Stomach (tissue), 9 donors: ENCODE data around the gene CDC27. TPM values are rescaled to one million over a fixed set of nuclear protein-coding genes. Genes with fewer than 3 reads are reported as not detected.
"Not testable (repeated sequence)": the region's sequence is repeated elsewhere in the genome, so short reads cannot be mapped to it uniquely, and the experiment has no call there.

ENCODE experiments used
- DNase-seq, 2 donors: peaks; one replicate each; pipeline versions ENCODE4 v3.0.0 to v3.0.0-alpha.2; 2013 to 2019
- H3K27ac ChIP-seq, 5 donors: fragments of 200-600 bp in 4 of 5; sonication (generic) in 4 of 5; one replicate each; pipeline ENCODE4 v1.5.1; 2013 to 2019; ENCODE audit warnings: mild to moderate bottlenecking in 1 of 5, moderate library complexity in 1 of 5
- H3K27me3 ChIP-seq, 3 donors: fragments of 200-600 bp; sonication (generic); one replicate each; pipeline ENCODE4 v1.5.1; 2017 to 2019; ENCODE audit warnings: mixed run types in 1 of 3
- H3K36me3 ChIP-seq, 4 donors: fragments of 200-600 bp; sonication (generic); 1 replicate in 3 of 4; 2 replicates in 1 of 4; pipeline ENCODE4 v1.5.1; 2016 to 2019
- H3K4me1 ChIP-seq, 4 donors: fragments of 200-600 bp; sonication (generic); one replicate each; pipeline ENCODE4 v1.5.1; 2016 to 2019
- H3K4me3 ChIP-seq, 4 donors: fragments of 200-600 bp; sonication (generic) in 3 of 4; one replicate each; pipeline ENCODE4 v1.5.1; 2016 to 2019; ENCODE audit warnings: mild to moderate bottlenecking in 1 of 4
- H3K9me3 ChIP-seq, 4 donors: fragments of 200-600 bp; sonication (generic); one replicate each; pipeline ENCODE4 v1.5.1; 2016 to 2019
- CTCF ChIP-seq, 7 experiments: fragments of 450-650 bp in 4 of 7; fragments of 200-600 bp in 3 of 7; sonication (generic) in 3 of 7; IDR thresholded peaks; one replicate each; pipeline ENCODE4 v1.5.1; 2016 to 2019; ENCODE audit warnings: antibody characterized with exemption in 7 of 7, control low read depth in 2 of 7, mild to moderate bottlenecking in 1 of 7
- EP300 ChIP-seq: sonication (generic); formaldehyde crosslinking; IDR thresholded peaks from one replicate; pipeline ENCODE4 v1.6.1; 2017; ENCODE audit warnings: antibody characterized with exemption
- POLR2A ChIP-seq, 4 donors: fragments of 450-650 bp; IDR thresholded peaks; one replicate each; pipeline ENCODE4 v1.6.1; 2016; ENCODE audit warnings: antibody characterized with exemption in 4 of 4, control low read depth in 2 of 4, mild to moderate bottlenecking in 1 of 4, moderate library complexity in 1 of 4
- POLR2AphosphoS5 ChIP-seq, 3 donors: sonication (generic); formaldehyde crosslinking; IDR thresholded peaks; one replicate each; pipeline ENCODE4 v1.6.1; 2016; ENCODE audit warnings: antibody characterized with exemption in 3 of 3
- WGBS, 5 donors: extraction: QIAGEN DNeasy Blood & Tissue Kit in 3 of 5; methylation state at CpG; one replicate each; pipeline versions ENCODE4 v1.1.5 to v1.1.7; 2013 to 2018; 5-methylcytosine and 5-hydroxymethylcytosine counted together
- intact Hi-C: fragments of 100-400 bp; cut with DNase I; formaldehyde crosslinking; loops from one replicate; pipeline ENCODE4 v1.15.1; 2023; ENCODE audit warnings: low total_unique reads
- polyA plus RNA-seq, 3 donors: library from polyadenylated mRNA; stranded (reverse); fragments of 200-250 nt; gene quantifications; one replicate each; pipeline ENCODE4 v1.2.3, GENCODE V29; 2013
- total RNA-seq, 5 donors: library from RNA; depleted of rRNA; stranded (reverse); fragments of >200 nt; gene quantifications; one replicate each; pipeline versions ENCODE4 v1.1.0 to v1.2.3, GENCODE V29; 2014 to 2016
- donor health status: healthy with polysubstance abuse.
- donor health status: Bipolar disorder and iron deficiency.
- donor health status: healthy.

The CDC27 gene
- total and polyA plus RNA-seq, 8 donors, result 3.2 to 104 (median 17.1) TPM

- no peak for DNase-seq
- intact Hi-C loops, result no loop called here
- TF ChIP-seq POLR2AphosphoS5 (IDR thresholded peaks at IDR 0.05), result no peak
- no peak for TF ChIP-seq CTCF (IDR thresholded peaks at IDR 0.05)
- no peak for TF ChIP-seq EP300
- TF ChIP-seq POLR2A (IDR thresholded peaks at IDR 0.05), result no peak
- H3K9me3 ChIP-seq, result no peaks in the 10 kb centered on the region
- 71 to 85% (median 72%) methylated on average over 1 of the region's 1 CpG for WGBS, 5 donors
- H3K27me3 ChIP-seq, result no peaks in the 10 kb centered on the region
- H3K4me1 ChIP-seq, result peaks cover 0 to 69% (median 33%) of the 10 kb centered on the region in 4 donors
- peaks cover 11 to 48% (median 40%) of the 10 kb centered on the region in 4 donors for H3K36me3 ChIP-seq
- no peak overlapping the region for H3K27ac ChIP-seq
- no peak overlapping the region for H3K4me3 ChIP-seq
Measured at GRCh38 chr17:47180337-47180736, 8.8 kb downstream of the CDC27 start.

GRCh38 chr17:47179141-47179540 lies 10.0 kb downstream of the CDC27 start:
- 78 to 100% (median 97%) methylated on average over 3 of the region's 3 CpGs for whole genome bisulfite sequencing, 5 donors
- intact Hi-C loops, result no loop called here
- Histone ChIP-seq H3K36me3 (peaks cover 11 to 56% (median 47%) of the 10 kb centered on the region in 4 donors), H3K4me3 (no peak overlapping the region), H3K9me3 (no peaks in the 10 kb centered on the region), H3K4me1 (peaks cover 0 to 58% (median 27%) of the 10 kb centered on the region in 4 donors), H3K27me3 (no peaks in the 10 kb centered on the region), H3K27ac (no peak overlapping the region)
- TF ChIP-seq POLR2A (IDR thresholded peaks at IDR 0.05) (no peak), CTCF (IDR thresholded peaks at IDR 0.05) (no peak), EP300 (no peak), POLR2AphosphoS5 (IDR thresholded peaks at IDR 0.05) (no peak)
- DNase-seq, result no peak

- DNase-seq, result no peak
- H3K4me1 ChIP-seq, result peaks cover 0 to 51% (median 19%) of the 10 kb centered on the region in 4 donors
- TF ChIP-seq EP300 (no peak), POLR2AphosphoS5 (IDR thresholded peaks at IDR 0.05) (no peak), POLR2A (IDR thresholded peaks at IDR 0.05) (no peak), CTCF (IDR thresholded peaks at IDR 0.05) (no peak)
- WGBS, 5 donors, result 90 to 95% (median 92%) methylated on average over 7 of the region's 7 CpGs
- H3K9me3 ChIP-seq, result no peaks in the 10 kb centered on the region
- no peak overlapping the region for H3K27ac ChIP-seq
- intact Hi-C loops, result no loop called here
- no peaks in the 10 kb centered on the region for H3K27me3 ChIP-seq
- no peak overlapping the region for H3K4me3 ChIP-seq
- H3K36me3 ChIP-seq, result peaks cover 11 to 65% (median 54%) of the 10 kb centered on the region in 4 donors
Measured at GRCh38 chr17:47177261-47177660, 11.8 kb downstream of the CDC27 start.

GRCh38 chr17:47176389-47176826 lies 12.7 kb downstream of the CDC27 start:
- TF ChIP-seq CTCF (IDR thresholded peaks at IDR 0.05) (no peak), POLR2AphosphoS5 (IDR thresholded peaks at IDR 0.05) (no peak), EP300 (no peak), POLR2A (IDR thresholded peaks at IDR 0.05) (no peak)
- no peak overlapping the region for H3K4me3 ChIP-seq
- no peaks in the 10 kb centered on the region for H3K9me3 ChIP-seq
- DNase-seq, result no peak
- no peak overlapping the region for H3K27ac ChIP-seq
- H3K27me3 ChIP-seq, result no peaks in the 10 kb centered on the region
- 73 to 82% (median 79%) methylated on average over 2 of the region's 2 CpGs for WGBS, 5 donors
- H3K4me1 ChIP-seq, result peaks cover 0 to 44% (median 19%) of the 10 kb centered on the region in 4 donors
- peaks cover 11 to 67% (median 54%) of the 10 kb centered on the region in 4 donors for H3K36me3 ChIP-seq
- intact Hi-C loops, result no loop called here

GRCh38 chr17:47174823-47175222 lies 14.3 kb downstream of the CDC27 start:
- Histone ChIP-seq H3K4me1 (peaks cover 0 to 46% (median 22%) of the 10 kb centered on the region in 4 donors), H3K36me3 (peaks cover 2 to 64% (median 53%) of the 10 kb centered on the region in 4 donors)
- H3K9me3 ChIP-seq, H3K27me3 ChIP-seq, intact Hi-C loops, DNase-seq, H3K4me3 ChIP-seq, H3K27ac ChIP-seq: not testable (repeated sequence)
- 92 to 97% (median 93%) methylated on average over 8 of the region's 8 CpGs for whole genome bisulfite sequencing, 5 donors
